Large intestine (tissue), 3 donors: ENCODE results near the gene PITPNC1. TPM values are rescaled to one million over a fixed set of nuclear protein-coding genes. Genes with fewer than 3 reads are reported as not detected.

Experiments used
- DNase-seq, 2 donors: peaks; one replicate each; pipeline versions ENCODE4 v3.0.0 to v3.0.0-alpha.2; 2013
- H3K27ac ChIP-seq: one replicate; pipeline ENCODE4 v1.5.1; 2013; ENCODE audit warnings: low read length
- H3K27me3 ChIP-seq: 2 replicates; pipeline ENCODE4 v1.6.1; 2013; ENCODE audit warnings: low read length; ENCODE audit not compliant: control insufficient read depth, insufficient read depth
- H3K36me3 ChIP-seq: 2 replicates; pipeline ENCODE4 v1.6.1; 2013; ENCODE audit warnings: low read length; ENCODE audit not compliant: control insufficient read depth, insufficient read depth
- H3K4me1 ChIP-seq: one replicate; pipeline ENCODE4 v1.6.1; 2013; ENCODE audit warnings: low read length; ENCODE audit not compliant: control insufficient read depth, insufficient read depth
- H3K4me3 ChIP-seq: one replicate; pipeline ENCODE4 v1.5.1; 2013; ENCODE audit warnings: low read length
- H3K9me3 ChIP-seq: one replicate; pipeline ENCODE4 v1.6.1; 2013; ENCODE audit warnings: mild to moderate bottlenecking, low read depth, low read length, moderate library complexity; ENCODE audit not compliant: control insufficient read depth
- WGBS: methylation state at CpG from one replicate; pipeline ENCODE4 v1.1.5; 2013; ENCODE audit warnings: low lambda C conversion rate; ENCODE audit not compliant: insufficient coverage; 5-methylcytosine and 5-hydroxymethylcytosine counted together
- polyA plus RNA-seq: library from polyadenylated mRNA; unstranded; fragments of 120-200 nt; gene quantifications from one replicate; pipeline ENCODE4 v1.2.1, GENCODE V29; 2013

Gene PITPNC1
- polyA plus RNA-seq, 1 donor = 6.7 TPM

DNA sequence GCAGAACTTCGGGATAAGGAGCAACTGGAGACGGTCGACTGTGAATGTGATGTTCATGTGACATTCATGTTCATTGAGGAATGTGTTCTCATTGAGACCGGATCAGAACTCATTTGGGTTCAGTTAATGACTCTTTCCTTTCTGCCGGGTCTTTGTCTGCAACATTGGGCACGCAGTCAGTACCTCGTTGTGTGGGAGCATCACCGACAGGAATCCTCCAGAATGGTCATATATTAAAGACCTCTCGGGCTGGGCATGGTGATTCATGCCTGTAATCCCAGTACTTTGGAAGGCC lies 144.6 kb downstream of the PITPNC1 start:
- Histone ChIP-seq H3K27ac (no peak overlapping the region), H3K4me3 (no peak overlapping the region), H3K9me3 (no peaks in the 10 kb centered on the region), H3K36me3 (no peaks in the 10 kb centered on the region), H3K27me3 (no peaks in the 10 kb centered on the region), H3K4me1 (no peaks in the 10 kb centered on the region)
- WGBS = no CpG with 5 or more reads among the region's 9 CpGs
- no peak for DNase-seq

DNA sequence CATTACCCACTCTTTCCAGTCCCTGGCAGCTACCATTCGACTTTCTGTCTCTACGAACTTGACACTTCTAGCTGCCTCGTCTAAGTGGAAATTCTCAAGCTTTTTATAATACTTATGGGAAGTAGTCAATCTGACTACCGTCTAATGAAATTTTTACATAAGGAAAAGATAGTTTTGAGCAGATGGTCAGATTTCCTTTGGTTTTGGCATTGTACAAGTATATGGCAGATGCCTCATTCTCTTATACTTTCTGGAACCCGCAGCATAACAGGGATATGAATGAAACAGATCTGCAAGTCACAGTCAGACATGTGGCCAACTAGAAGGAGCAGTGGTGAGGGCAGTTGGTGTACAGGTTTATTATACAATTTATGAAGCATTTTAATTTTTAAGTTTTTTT lies 146.0 kb downstream of the PITPNC1 start:
- 0% methylated on average over 1 of the region's 5 CpGs for WGBS
- Histone ChIP-seq H3K27ac (no peak overlapping the region), H3K36me3 (no peaks in the 10 kb centered on the region), H3K4me1 (no peaks in the 10 kb centered on the region), H3K9me3 (no peaks in the 10 kb centered on the region), H3K27me3 (no peaks in the 10 kb centered on the region), H3K4me3 (no peak overlapping the region)
- DNase-seq = no peak

DNA sequence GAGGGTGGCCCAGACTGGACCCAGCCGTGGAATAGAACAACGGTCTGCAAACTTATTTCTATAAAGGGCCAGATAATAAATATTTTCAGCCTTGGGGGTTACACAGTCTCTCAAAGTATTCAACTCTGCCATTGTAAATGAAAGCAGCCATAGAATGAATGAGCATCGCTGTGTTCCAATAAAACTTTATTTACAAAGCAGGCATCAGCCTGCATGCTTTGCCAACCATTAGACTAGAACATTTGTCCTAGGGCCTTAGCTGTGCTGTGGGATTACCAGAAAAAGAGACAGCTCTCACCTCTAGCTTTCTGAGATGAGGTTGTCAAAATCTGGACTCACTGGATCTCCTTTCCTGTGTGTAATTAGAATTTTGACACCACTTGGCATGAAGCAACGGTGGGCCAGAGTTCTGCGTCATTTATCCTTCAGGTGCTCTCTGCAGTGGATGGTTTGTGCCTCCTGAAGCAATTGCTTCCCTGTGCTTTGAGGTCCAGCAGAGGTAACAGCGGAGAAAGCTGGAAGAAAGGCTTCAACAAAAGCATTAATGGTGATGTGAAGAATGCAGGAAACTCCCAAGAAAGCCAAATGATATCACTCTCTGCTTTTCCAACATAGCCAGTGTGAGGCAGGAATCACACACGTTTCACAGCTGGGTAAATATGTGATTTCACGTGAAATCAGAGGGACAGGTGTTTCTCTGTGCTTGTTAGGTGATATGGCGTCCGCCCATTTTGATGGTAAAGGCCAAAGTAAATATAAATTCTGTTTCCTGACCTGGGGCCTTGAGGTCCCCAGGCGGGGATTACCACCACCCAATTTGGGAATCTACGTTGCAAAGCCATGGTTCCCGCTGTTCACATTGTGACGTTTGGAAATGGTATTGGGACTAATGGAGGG lies 148.4 kb downstream of the PITPNC1 start:
- no peaks in the 10 kb centered on the region for H3K27me3 ChIP-seq
- no peak overlapping the region for H3K27ac ChIP-seq
- no peak overlapping the region for H3K4me3 ChIP-seq
- no peaks in the 10 kb centered on the region for H3K9me3 ChIP-seq
- no peaks in the 10 kb centered on the region for H3K4me1 ChIP-seq
- WGBS = 0% methylated on average over 1 of the region's 14 CpGs
- no peaks in the 10 kb centered on the region for H3K36me3 ChIP-seq
- no peak for DNase-seq

DNA sequence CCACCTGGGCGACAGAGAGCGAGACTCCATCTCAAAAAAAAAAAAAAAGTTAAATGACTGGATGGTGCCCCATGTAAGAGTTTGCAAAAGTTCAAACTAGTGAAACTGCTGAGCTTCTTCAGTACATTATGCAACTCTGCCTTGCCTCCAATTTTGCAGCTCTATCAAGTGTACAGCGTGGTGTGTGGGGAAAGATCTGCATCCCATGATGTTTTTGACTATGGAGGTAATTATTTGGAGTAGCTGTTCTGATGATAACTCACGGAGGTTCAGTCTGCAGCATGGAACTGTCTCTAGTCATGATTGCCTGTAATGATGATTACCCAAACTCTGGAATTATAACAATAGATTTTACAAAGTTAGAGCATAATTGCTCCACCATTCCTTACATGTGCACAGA lies 149.6 kb downstream of the PITPNC1 start:
- no peaks in the 10 kb centered on the region for H3K36me3 ChIP-seq
- 80% methylated on average over 2 of the region's 4 CpGs for WGBS
- H3K27ac ChIP-seq = no peak overlapping the region
- H3K4me3 ChIP-seq = no peak overlapping the region
- no peaks in the 10 kb centered on the region for H3K4me1 ChIP-seq
- H3K27me3 ChIP-seq = no peaks in the 10 kb centered on the region
- H3K9me3 ChIP-seq = no peaks in the 10 kb centered on the region
- no peak for DNase-seq

DNA sequence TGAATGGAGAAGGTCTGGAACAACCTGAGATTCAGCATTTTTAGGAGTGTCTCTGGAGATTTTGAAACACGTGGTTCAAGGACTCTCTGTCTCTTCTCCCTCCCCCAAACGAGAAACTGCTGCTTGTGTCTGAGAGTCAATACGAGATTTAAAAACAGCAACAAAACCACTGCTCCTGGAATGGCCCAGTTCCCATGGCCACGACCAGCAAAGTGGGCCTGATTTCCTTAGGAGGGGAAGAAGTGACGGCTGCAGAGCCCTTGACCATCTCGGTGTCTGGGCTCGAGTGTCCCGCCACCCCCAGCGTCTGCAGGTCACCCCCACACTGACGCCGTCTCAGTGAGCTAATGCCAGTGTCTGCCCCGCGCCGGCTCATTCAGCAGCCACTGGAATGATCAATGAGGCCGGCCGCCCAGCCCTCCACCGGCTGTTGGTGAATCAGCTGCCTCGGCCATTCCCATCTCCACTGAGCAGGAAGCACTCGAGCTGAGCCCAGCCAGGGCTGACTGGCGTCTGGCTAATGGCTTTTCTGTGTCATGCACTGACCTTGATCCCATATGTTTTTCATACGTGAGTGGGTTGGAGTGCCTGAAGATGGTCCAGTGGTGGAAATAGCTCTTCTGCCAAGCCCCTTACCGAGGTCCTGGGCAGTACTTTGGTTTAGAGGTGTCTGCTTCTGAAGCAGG lies 151.8 kb downstream of the PITPNC1 start:
- peak; percentile 67 to 81 for DNase-seq
- Histone ChIP-seq H3K9me3 (no peaks in the 10 kb centered on the region), H3K36me3 (no peaks in the 10 kb centered on the region), H3K4me1 (no peaks in the 10 kb centered on the region), H3K4me3 (no peak overlapping the region), H3K27ac (no peak overlapping the region), H3K27me3 (no peaks in the 10 kb centered on the region)
- no CpG with 5 or more reads among the region's 22 CpGs for WGBS

DNA sequence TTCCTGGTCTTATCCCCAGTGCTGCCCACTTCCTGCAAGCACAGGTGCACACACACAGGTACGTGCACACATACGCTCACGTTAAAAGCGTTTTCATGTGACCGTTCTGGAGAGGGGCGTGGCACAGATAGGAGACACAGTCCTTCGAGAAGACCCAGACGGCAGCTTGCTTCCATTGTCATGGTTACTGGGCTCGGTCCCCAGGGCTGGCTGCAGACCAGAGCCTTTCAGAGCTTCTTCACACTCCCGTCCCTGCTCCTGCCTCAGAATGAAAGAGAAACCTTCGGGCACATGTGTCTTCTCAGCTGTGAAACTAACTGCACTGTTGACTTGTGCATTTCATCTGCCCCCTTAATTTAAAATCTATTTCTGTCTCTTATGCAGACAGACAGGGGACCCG lies 154.2 kb downstream of the PITPNC1 start:
- peak; percentile 26 to 61 for DNase-seq

DNA sequence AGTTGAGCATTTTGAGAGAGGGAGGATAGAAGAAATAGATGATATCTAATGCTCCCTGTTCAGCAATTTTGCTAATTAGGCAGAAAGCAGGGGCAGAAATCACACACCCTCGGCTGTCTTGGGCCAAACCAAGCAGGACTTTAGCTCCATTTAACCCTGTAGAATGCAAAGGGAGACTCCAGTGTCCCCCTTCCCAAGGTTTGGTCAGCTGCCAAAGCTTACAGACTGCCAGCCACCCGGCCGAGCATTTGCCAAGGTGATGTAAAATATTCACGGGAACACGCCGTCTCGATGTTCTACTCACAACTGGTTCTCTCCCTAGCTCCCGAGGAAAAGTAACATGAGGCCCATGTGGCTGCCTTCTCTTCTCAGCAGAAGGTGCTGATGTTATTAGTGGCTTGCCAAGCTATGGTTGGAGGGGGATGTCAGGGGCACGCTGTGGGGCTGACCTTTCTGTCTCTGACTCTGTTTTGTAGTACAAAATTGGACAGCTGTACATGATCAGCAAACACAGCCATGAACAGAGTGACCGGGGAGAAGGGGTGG lies 155.3 kb downstream of the PITPNC1 start:
- Histone ChIP-seq H3K27me3 (no peaks in the 10 kb centered on the region), H3K9me3 (no peaks in the 10 kb centered on the region), H3K4me3 (no peak overlapping the region), H3K27ac (no peak overlapping the region), H3K36me3 (no peaks in the 10 kb centered on the region), H3K4me1 (no peaks in the 10 kb centered on the region)
- no peak for DNase-seq
- no CpG with 5 or more reads among the region's 10 CpGs for WGBS

More for the DNA sequence above, 154.2 kb downstream of the PITPNC1 start:
- Histone ChIP-seq H3K4me3 (no peak overlapping the region), H3K4me1 (no peaks in the 10 kb centered on the region), H3K27ac (no peak overlapping the region), H3K36me3 (no peaks in the 10 kb centered on the region), H3K9me3 (no peaks in the 10 kb centered on the region), H3K27me3 (no peaks in the 10 kb centered on the region)
- no CpG with 5 or more reads among the region's 12 CpGs for WGBS

DNA sequence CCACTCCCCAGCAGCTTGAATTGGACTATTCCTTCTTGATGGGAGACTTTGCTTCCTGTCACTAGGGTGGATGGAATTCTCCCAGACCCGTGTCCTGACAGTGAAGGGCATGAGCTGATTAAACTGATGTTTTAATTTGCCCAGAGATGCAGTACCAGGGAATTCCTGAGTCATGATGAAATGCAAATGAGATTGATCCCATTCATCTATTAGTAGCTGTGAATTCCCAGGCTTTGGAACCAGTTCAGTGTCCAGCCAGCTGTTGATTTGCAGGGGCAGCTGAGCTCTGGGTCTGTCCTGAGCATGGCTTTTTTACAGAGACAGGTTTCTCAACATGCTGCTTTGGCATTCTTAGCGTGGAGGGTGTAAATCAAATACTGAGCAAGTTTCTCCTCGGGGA lies 157.9 kb downstream of the PITPNC1 start:
- Histone ChIP-seq H3K36me3 (no peaks in the 10 kb centered on the region), H3K27me3 (no peaks in the 10 kb centered on the region), H3K4me1 (no peaks in the 10 kb centered on the region), H3K27ac (no peak overlapping the region), H3K9me3 (no peaks in the 10 kb centered on the region), H3K4me3 (no peak overlapping the region)
- WGBS = no CpG with 5 or more reads among the region's 3 CpGs
- DNase-seq = no peak

DNA sequence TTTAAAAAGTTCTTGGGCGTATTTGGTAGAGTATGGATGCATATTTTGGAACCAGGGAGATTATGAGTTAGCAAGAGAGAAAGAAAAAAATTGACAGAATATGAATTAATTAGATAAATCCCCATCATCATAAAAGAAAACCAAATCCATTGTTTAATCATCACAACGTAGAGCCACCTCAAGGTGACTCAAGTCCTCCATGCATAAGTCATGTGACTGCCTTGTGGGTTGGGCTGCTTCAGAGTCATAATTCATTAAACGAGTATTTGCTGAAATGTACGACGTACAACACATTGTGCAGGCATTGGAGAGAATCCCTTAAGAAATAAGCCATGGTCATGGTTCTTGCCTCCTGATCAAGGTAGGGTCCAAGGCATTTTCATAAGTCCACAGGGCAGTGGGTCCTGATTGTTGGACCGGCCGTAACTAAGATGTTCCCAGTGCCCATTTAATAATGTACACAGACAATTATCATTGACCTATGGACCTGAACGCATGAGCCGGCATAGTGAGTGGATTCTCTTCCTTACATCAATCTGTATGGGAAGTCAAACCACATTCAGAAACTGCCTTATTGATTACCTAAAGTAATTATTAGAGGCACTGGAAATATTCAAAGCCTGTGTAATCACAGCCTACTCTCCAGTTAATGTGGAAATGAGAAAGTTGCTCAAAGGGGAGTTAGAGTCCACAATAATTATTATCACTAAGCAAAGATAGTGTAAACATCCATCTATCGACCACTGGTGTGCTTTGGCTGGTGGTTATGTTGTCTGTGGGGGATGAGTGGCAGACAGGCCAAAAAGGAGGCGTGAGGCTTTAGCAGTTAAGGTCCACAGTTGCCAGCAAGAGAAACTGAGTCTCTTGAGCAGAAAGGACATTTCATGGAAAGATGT lies 165.4 kb downstream of the PITPNC1 start:
- Histone ChIP-seq H3K9me3 (no peaks in the 10 kb centered on the region), H3K4me3 (no peak overlapping the region), H3K27ac (no peak overlapping the region), H3K4me1 (peaks cover 4% of the 10 kb centered on the region), H3K27me3 (no peaks in the 10 kb centered on the region), H3K36me3 (no peaks in the 10 kb centered on the region)
- DNase-seq = no peak
- WGBS = 50% methylated on average over 2 of the region's 11 CpGs

DNA sequence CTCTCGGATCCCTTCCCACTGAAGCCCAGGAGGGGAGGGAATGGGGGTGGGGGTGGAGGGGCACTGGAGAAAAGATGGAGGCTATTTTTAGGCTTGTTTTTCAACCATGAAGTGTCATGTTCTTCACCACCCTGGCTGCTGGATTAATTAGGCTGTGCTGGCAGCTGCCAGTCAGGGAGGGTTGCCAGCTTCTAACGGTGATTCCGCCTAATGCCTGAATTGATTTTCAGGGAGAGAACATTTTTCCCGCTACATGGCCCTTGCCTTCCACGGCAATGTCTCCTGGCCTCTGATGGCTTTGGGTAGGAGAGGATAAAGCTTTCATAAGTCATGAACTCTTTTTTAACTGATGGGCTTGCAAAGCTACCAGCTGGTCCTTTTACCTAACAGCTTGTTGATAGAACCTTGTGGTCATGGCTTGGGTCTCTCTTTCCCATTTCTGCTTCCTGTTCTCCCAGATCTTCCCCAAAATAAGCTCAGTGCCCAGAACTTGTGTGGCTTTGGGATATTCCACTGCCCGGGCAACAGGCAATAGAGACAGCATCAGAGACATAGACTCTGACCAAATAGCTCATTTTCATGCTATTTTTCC lies 167.4 kb downstream of the PITPNC1 start:
- Histone ChIP-seq H3K4me3 (no peak overlapping the region), H3K36me3 (no peaks in the 10 kb centered on the region), H3K9me3 (no peaks in the 10 kb centered on the region), H3K27me3 (no peaks in the 10 kb centered on the region), H3K4me1 (peaks cover 4% of the 10 kb centered on the region), H3K27ac (no peak overlapping the region)
- WGBS = no CpG with 5 or more reads among the region's 6 CpGs
- DNase-seq = no peak
